ENCODE measurements around the gene ATP6V0B.

The ATP6V0B gene

GRCh38 chr1:43974443-43975248 lies at the start of gene ATP6V0B:
TSS of gene ATP6V0B (plus strand) at chr1:43974960. CDS start at chr1:43975041, 81 bp downstream.
- peak within 1 kb of the TSS; percentile 94 for H3K27ac ChIP-seq

GRCh38 chr1:43925846-43926245 lies 48.9 kb upstream of the ATP6V0B start:
- TF ChIP-seq CTCF (IDR thresholded peaks at IDR 0.05), result no peak
- no peak for TF ChIP-seq ZFX (IDR thresholded peaks at IDR 0.05; ENCODE audit: borderline replicate concordance)

More at GRCh38 chr1:43974443-43975248, at the start of gene ATP6V0B:
- no peak for TF ChIP-seq ZFX (IDR thresholded peaks at IDR 0.05; ENCODE audit: borderline replicate concordance)
- no peak for TF ChIP-seq CTCF (IDR thresholded peaks at IDR 0.05)

DNA sequence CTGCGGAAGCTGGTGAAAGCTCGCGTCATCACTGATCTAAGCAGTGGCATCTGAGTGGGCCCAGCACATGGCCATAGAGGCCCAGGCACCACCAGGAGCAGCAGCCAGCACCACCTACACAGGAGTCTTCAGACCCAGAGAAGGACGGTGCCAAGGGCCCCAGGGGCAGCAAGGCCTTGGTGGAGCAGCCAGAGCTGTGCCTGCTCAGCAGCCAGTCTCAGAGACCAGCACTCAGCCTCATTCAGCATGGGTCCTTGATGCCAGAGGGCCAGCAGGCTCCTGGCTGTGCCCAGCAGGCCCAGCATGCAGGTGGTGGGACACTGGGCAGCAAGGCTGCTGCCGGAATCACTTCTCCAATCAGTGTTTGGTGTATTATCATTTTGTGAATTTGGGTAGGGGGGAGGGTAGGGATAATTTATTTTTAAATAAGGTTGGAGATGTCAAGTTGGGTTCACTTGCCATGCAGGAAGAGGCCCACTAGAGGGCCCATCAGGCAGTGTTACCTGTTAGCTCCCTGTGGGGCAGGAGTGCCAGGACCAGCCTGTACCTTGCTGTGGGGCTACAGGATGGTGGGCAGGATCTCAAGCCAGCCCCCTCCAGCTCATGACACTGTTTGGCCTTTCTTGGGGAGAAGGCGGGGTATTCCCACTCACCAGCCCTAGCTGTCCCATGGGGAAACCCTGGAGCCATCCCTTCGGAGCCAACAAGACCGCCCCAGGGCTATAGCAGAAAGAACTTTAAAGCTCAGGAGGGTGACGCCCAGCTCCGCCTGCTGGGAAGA lies 44.4 kb upstream of the ATP6V0B start:
- no peak overlapping the region for H3K27ac ChIP-seq
- TF ChIP-seq CTCF (IDR thresholded peaks at IDR 0.05) (peak; percentile 71), ZFX (IDR thresholded peaks at IDR 0.05; ENCODE audit: borderline replicate concordance) (no peak)

More at GRCh38 chr1:43925846-43926245, 48.9 kb upstream of the ATP6V0B start:
- no peak overlapping the region for H3K27ac ChIP-seq

DNA sequence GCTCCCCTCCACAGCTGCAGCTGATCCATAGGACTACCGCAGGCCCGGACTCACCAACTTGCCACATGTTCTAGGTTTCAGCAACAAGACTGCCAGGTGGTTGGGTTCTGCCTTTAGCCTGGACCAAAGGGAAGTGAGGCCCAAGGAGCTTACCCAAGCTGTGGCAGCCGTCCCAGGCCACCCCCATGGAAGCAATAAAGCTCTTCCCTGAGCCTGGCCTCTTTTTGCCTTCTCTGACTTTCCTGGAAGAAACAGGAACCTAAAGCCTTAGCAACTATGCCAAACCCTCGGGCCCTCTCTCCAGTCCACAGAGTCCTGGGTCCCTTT lies 43.8 kb upstream of the ATP6V0B start:
- no peak for TF ChIP-seq ZFX (IDR thresholded peaks at IDR 0.05; ENCODE audit: borderline replicate concordance)
- no peak for TF ChIP-seq CTCF (IDR thresholded peaks at IDR 0.05)
- H3K27ac ChIP-seq, result no peak overlapping the region

GRCh38 chr1:43931711-43932660 lies 42.8 kb upstream of the ATP6V0B start:
- no peak for TF ChIP-seq ZFX (IDR thresholded peaks at IDR 0.05; ENCODE audit: borderline replicate concordance)
- TF ChIP-seq CTCF (IDR thresholded peaks at IDR 0.05), result no peak
- no peak overlapping the region for H3K27ac ChIP-seq

DNA sequence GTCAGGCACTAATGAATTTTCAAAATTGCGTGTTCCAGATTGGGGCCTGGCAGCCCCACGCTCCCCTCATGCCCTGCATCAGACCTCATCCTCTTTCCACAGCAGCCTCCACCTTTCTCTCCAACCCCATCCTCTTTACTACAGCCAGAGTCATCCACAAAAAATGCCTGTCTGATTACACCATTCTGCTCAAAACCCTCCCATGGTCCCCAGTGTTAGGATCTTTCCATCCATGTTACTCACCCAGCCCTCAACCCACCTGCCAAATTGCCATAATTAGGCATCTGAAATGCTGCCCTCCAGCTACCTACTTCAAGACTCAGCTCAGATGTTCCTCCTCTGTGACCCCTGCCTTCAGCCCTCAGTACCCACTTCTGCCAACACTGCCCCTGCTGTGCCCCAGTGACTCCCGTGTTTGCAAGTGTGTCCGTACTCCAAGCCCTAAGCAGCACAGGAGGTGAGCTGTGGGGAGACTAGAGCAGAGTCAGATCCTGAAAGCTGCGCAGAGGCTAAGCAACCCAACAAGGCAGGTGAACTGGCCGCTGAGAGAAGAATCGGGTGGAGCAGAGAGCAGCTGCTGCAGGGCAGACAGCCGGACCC lies 41.9 kb upstream of the ATP6V0B start:
- peak overlapping the region; percentile 92; the same call in 1 of the 2 replicates for H3K27ac ChIP-seq
- TF ChIP-seq ZFX (IDR thresholded peaks at IDR 0.05; ENCODE audit: borderline replicate concordance) (no peak), CTCF (IDR thresholded peaks at IDR 0.05) (no peak)

Data from 22Rv1 (cell line).